Measurements from ENCODE around the gene GULP1.

Gene GULP1

DNA sequence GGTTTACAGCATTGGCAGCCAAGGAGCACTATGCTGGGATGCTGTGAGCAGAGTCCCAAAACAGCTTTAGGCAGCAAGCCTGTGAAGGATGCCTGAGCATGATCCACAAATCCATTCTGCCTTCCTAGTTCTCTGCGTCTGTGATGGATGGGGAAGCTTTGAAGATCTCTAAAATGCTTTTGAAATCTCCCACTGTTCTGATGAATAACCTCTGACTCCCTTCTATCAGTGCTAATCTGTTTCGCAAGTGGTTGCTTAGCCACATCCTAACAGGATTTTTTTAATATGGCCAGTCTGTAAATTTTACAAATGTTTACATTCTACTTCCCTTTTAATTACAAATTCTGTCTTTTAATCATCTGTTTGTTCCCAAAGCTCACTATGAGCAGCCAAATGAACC, 319.2 kb downstream of the GULP1 start:
- DNase-seq (ENCODE audit: low spot score): no peak
- TF ChIP-seq, protein P1, sequence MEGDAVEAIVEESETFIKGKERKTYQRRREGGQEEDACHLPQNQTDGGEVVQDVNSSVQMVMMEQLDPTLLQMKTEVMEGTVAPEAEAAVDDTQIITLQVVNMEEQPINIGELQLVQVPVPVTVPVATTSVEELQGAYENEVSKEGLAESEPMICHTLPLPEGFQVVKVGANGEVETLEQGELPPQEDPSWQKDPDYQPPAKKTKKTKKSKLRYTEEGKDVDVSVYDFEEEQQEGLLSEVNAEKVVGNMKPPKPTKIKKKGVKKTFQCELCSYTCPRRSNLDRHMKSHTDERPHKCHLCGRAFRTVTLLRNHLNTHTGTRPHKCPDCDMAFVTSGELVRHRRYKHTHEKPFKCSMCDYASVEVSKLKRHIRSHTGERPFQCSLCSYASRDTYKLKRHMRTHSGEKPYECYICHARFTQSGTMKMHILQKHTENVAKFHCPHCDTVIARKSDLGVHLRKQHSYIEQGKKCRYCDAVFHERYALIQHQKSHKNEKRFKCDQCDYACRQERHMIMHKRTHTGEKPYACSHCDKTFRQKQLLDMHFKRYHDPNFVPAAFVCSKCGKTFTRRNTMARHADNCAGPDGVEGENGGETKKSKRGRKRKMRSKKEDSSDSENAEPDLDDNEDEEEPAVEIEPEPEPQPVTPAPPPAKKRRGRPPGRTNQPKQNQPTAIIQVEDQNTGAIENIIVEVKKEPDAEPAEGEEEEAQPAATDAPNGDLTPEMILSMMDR (conservative IDR thresholded peaks at IDR 0.05; ENCODE audit: low read depth): no peak
- H3K27ac ChIP-seq: no peak overlapping the region
- ChIA-PET POLR2A (ENCODE audit: low non-redundant PET) (no interaction called here), CTCF (interaction anchor here (0.7 kb wide), 1 partner anchor 225 kb away, joined by 3 read pairs; no protein-coding TSS in a partner anchor)

DNA sequence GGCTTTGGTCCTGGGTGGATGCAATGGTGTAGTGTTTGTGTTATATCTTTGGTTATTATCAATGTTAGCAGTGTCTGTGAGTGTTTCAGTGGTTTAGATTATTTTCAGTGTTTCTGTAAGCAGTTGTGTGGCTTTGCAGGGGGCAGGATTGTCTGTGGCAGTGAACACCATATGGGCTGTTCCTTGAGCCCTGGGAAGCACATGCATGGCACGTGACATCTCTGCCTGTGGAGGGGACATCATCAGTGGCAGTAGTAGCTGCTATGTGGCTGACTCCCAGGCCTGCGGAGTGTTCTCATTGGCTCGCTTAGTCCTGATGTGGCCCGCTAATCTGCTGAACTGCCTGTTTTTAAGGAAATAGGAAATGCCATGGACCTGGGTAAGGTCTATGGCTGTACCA, 327.5 kb downstream of the GULP1 start:
- POLR2A ChIA-PET (ENCODE audit: low non-redundant PET): no interaction called here
- H3K27ac ChIP-seq: no peak overlapping the region
- TF ChIP-seq, protein P1 (conservative IDR thresholded peaks at IDR 0.05; ENCODE audit: low read depth): no peak
- CTCF ChIA-PET: no interaction called here
- DNase-seq (ENCODE audit: low spot score): no peak

DNA sequence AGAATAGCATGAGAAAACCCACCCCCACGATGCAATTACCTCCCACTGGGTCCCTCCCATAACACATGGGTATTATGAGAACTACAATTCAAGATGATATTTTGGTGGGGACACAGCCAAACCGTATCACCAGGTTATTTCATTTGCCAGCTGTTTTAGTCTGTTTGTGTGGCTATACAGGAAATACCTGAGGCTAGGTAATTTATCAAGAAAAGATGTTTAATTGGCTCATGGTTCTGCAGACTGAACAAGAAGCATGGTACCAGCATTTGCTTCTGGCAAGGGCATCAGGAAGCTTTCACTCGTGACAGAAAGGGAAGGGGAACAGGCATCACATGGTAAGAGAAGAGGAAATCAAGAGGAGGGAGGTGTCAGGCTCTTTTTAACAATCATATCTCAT, 329.2 kb downstream of the GULP1 start:
- H3K27ac ChIP-seq: no peak overlapping the region
- POLR2A ChIA-PET (ENCODE audit: low non-redundant PET): no interaction called here
- CTCF ChIA-PET: interaction anchor here (0.6 kb wide), 1 partner anchor 1552 kb away, joined by 4 read pairs; no protein-coding TSS in a partner anchor
- TF ChIP-seq, protein P1 (conservative IDR thresholded peaks at IDR 0.05; ENCODE audit: low read depth): no peak
- no peak for DNase-seq (ENCODE audit: low spot score)

DNA sequence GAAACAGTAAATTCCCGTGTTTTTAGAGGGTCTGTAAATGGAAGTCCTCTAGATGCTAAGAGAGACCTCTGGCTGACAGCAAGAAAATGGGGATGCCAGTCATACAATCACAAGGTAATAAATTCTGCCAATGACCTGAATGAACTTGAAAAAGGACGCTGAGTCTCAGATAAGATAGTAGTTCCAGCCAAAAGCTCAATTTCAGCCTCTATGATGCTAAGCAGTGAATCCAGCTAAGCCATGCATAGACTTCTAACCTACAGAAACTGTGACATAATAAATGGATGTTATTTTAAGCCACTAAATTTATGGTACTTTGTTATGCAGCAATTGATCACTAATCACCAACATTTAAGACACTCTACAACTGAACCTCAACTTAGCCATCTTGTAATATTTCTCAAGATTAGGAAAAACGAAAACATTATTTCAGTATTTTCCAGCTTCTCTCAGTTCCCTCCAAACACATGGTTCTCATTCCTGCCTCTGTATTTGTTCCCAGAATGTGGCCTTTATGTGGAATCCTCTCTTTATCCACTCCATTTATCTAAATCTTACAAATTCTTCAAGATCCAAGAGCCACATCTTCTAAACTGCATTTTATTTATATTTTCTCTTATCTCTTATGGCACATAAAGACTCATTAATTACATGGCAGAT, 331.1 kb downstream of the GULP1 start:
- TF ChIP-seq, protein P1 (conservative IDR thresholded peaks at IDR 0.05; ENCODE audit: low read depth): no peak
- H3K27ac ChIP-seq: no peak overlapping the region
- no peak for DNase-seq (ENCODE audit: low spot score)
- ChIA-PET POLR2A (ENCODE audit: low non-redundant PET) (no interaction called here), CTCF (no interaction called here)

DNA sequence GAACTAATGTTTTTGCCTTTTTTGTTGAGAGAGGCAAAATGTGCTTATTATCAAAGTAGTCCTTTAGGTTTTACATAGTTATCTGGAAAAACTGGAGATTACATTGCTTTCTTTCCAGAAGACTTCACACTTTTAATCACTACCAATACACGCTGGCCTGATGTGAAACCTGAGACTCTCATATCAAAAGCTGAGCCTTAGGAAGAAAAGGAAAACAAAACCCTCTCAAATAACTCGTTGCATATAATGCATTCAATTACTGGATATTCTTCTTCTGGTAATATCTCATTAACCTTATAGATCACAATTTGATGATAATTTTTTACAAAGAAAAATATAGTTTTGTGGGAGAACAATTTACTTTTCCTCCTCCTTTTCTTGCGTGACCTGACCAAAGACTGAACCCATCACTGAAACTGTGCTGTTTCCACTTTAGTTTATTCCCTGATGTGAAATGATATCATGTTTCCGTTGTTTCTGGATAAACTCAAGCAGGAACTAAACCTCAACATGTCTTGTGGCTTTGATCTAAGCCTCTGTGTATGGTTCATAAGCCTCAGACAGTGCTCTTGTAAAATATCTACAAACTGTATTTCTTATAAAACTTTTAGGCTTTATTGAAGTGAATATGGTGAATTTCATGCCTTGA, 332.4 kb downstream of the GULP1 start:
- ChIA-PET POLR2A (ENCODE audit: low non-redundant PET) (no interaction called here), CTCF (no interaction called here)
- TF ChIP-seq, protein P1 (conservative IDR thresholded peaks at IDR 0.05; ENCODE audit: low read depth): no peak
- no peak for DNase-seq (ENCODE audit: low spot score)
- no peak overlapping the region for H3K27ac ChIP-seq

DNA sequence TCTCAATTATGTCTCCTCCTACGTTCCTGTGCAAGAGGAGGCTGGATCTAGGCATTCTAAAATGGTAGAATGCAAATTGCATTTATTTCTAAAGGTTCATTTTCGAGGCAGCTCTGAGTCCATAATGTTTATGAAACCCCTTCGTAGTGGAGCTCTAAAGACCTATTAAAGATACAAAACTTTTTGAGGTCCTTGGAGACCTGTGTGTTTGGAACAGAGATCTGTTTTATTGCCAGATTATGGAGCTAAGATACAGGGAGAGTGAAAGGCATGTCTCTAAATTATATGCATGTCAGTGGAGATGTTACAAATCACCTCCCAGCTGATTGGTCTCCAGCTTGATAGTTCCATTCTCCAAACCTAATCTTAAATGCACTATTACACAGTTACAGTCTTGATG, 335.8 kb downstream of the GULP1 start:
- DNase-seq (ENCODE audit: low spot score): no peak
- ChIA-PET CTCF (interaction anchor here (0.6 kb wide), 1 partner anchor 242 kb away, joined by 3 read pairs; no protein-coding TSS in a partner anchor), POLR2A (ENCODE audit: low non-redundant PET) (no interaction called here)
- TF ChIP-seq, protein P1 (conservative IDR thresholded peaks at IDR 0.05; ENCODE audit: low read depth): no peak
- no peak overlapping the region for H3K27ac ChIP-seq

All from RWPE1 (cell line).